Measurements from ENCODE around the gene MRPL54.
"Not testable (repeated sequence)": the region's sequence is repeated elsewhere in the genome, so short reads cannot be mapped to it uniquely, and the experiment has no call there.

MRPL54 gene

GRCh38 chr19:3740431-3740830 lies 22.1 kb upstream of the MRPL54 start:
- no peak for DNase-seq (ENCODE audit: low read depth)

- no peak for DNase-seq (ENCODE audit: low read depth)
Measured at GRCh38 chr19:3743486-3743885, 19.0 kb upstream of the MRPL54 start.

GRCh38 chr19:3745363-3746045 lies 17.0 kb upstream of the MRPL54 start:
- DNase-seq (ENCODE audit: low read depth): no peak

GRCh38 chr19:3746371-3747056 lies 16.0 kb upstream of the MRPL54 start:
- no peak for DNase-seq (ENCODE audit: low read depth)

- no peak for DNase-seq (ENCODE audit: low read depth)
Measured at GRCh38 chr19:3748965-3749364, 13.5 kb upstream of the MRPL54 start.

GRCh38 chr19:3750211-3750610 lies 12.3 kb upstream of the MRPL54 start:
- DNase-seq (ENCODE audit: low read depth): no peak

GRCh38 chr19:3751236-3751635 lies 11.2 kb upstream of the MRPL54 start:
- no peak for DNase-seq (ENCODE audit: low read depth)

- no peak for DNase-seq (ENCODE audit: low read depth)
Measured at GRCh38 chr19:3752492-3752891, 10.0 kb upstream of the MRPL54 start.

- DNase-seq (ENCODE audit: low read depth): no peak
Measured at GRCh38 chr19:3753631-3754410, 8.7 kb upstream of the MRPL54 start.

GRCh38 chr19:3757705-3758104 lies 4.8 kb upstream of the MRPL54 start:
- not testable (repeated sequence) for DNase-seq (ENCODE audit: low read depth)

GRCh38 chr19:3758297-3758696 lies 4.2 kb upstream of the MRPL54 start:
- not testable (repeated sequence) for DNase-seq (ENCODE audit: low read depth)

- DNase-seq (ENCODE audit: low read depth): no peak
Measured at GRCh38 chr19:3759482-3760254, 2.8 kb upstream of the MRPL54 start.

- DNase-seq (ENCODE audit: low read depth): no peak
Measured at GRCh38 chr19:3760871-3761361, 1.6 kb upstream of the MRPL54 start.

- peak; percentile 72 for DNase-seq (ENCODE audit: low read depth)
Measured at GRCh38 chr19:3761382-3762129, 926 bp upstream of the MRPL54 start, which contains the start of gene APBA3. TSS of gene APBA3 (minus strand) at chr19:3761692. CDS start at chr19:3760264, 1,428 bp downstream.

GRCh38 chr19:3762130-3762473 lies 380 bp upstream of the MRPL54 start:
- DNase-seq (ENCODE audit: low read depth): no peak

- no peak for DNase-seq (ENCODE audit: low read depth)
Measured at GRCh38 chr19:3765121-3765520, 2.6 kb downstream of the MRPL54 start.

- not testable (repeated sequence) for DNase-seq (ENCODE audit: low read depth)
Measured at GRCh38 chr19:3765757-3766156, 3.3 kb downstream of the MRPL54 start.

GRCh38 chr19:3766520-3766919 lies 4.0 kb downstream of the MRPL54 start:
- no peak for DNase-seq (ENCODE audit: low read depth)

- DNase-seq (ENCODE audit: low read depth): no peak
Measured at GRCh38 chr19:3767050-3767449, 4.6 kb downstream of the MRPL54 start.

- no peak for DNase-seq (ENCODE audit: low read depth)
Measured at GRCh38 chr19:3768015-3768747, 5.7 kb downstream of the MRPL54 start.

GRCh38 chr19:3768748-3769099 lies 6.2 kb downstream of the MRPL54 start:
- no peak for DNase-seq (ENCODE audit: low read depth)
